ENCODE data around the gene OOEP.

The OOEP gene

DNA sequence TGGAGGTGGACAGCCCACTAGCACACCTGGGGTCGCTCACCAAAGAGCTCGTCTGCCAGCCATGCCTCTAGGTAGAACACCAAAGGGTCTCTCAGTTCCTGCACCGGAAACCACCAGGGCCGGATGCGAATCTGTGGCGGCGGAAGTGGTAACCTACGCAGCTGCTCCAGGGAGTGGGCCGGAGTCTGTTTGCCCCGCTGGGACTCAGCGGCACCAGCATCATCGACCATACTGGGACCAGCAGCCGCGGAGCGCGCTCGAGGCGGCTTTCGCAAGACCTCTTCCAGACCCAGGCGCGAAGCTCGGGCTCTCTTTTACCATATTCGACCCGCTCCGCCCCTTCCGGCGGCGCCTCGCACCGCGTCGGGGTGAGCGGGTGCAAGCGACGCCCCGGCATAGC, at the start of gene OOEP:
TSS of gene OOEP (minus strand) at position 335 of the 400 bp plus-strand sequence. CDS start at position 230, 105 bp downstream.
- no peak for TF ChIP-seq ZNF8 (CRISPR knock-in tag; IDR thresholded peaks at IDR 0.05)
- TF ChIP-seq TOX (CRISPR knock-in tag; IDR thresholded peaks at IDR 0.05; ENCODE audit: borderline replicate concordance): no peak
- TF ChIP-seq, protein P1, sequence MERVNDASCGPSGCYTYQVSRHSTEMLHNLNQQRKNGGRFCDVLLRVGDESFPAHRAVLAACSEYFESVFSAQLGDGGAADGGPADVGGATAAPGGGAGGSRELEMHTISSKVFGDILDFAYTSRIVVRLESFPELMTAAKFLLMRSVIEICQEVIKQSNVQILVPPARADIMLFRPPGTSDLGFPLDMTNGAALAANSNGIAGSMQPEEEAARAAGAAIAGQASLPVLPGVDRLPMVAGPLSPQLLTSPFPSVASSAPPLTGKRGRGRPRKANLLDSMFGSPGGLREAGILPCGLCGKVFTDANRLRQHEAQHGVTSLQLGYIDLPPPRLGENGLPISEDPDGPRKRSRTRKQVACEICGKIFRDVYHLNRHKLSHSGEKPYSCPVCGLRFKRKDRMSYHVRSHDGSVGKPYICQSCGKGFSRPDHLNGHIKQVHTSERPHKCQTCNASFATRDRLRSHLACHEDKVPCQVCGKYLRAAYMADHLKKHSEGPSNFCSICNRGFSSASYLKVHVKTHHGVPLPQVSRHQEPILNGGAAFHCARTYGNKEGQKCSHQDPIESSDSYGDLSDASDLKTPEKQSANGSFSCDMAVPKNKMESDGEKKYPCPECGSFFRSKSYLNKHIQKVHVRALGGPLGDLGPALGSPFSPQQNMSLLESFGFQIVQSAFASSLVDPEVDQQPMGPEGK (CRISPR knock-in tag; IDR thresholded peaks at IDR 0.05; ENCODE audit: borderline replicate concordance): no peak
- no peak for TF ChIP-seq ARNTL (CRISPR knock-in tag; IDR thresholded peaks at IDR 0.05; ENCODE audit: borderline replicate concordance, low read depth)
- TF ChIP-seq ISL1 (CRISPR knock-in tag; IDR thresholded peaks at IDR 0.05): no peak
- TF ChIP-seq ZNF565 (CRISPR knock-in tag; conservative IDR thresholded peaks at IDR 0.05; ENCODE audit: low read depth): no peak
- no peak for TF ChIP-seq OSR1 (CRISPR knock-in tag; IDR thresholded peaks at IDR 0.05)
- TF ChIP-seq ZNF70 (CRISPR knock-in tag; IDR thresholded peaks at IDR 0.05): no peak
- TF ChIP-seq TCF4 (CRISPR knock-in tag; IDR thresholded peaks at IDR 0.05; ENCODE audit: borderline replicate concordance): no peak
- no peak for TF ChIP-seq CSDC2 (CRISPR knock-in tag; IDR thresholded peaks at IDR 0.05)
- TF ChIP-seq ESRRG (CRISPR knock-in tag; IDR thresholded peaks at IDR 0.05): no peak
- TF ChIP-seq, protein P2, sequence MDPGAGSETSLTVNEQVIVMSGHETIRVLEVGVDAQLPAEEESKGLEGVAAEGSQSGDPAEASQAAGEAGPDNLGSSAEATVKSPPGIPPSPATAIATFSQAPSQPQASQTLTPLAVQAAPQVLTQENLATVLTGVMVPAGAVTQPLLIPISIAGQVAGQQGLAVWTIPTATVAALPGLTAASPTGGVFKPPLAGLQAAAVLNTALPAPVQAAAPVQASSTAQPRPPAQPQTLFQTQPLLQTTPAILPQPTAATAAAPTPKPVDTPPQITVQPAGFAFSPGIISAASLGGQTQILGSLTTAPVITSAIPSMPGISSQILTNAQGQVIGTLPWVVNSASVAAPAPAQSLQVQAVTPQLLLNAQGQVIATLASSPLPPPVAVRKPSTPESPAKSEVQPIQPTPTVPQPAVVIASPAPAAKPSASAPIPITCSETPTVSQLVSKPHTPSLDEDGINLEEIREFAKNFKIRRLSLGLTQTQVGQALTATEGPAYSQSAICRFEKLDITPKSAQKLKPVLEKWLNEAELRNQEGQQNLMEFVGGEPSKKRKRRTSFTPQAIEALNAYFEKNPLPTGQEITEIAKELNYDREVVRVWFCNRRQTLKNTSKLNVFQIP (CRISPR knock-in tag; IDR thresholded peaks at IDR 0.05; ENCODE audit: borderline replicate concordance, low read depth): no peak
- no peak for TF ChIP-seq SNAI2 (CRISPR knock-in tag; IDR thresholded peaks at IDR 0.05)
- TF ChIP-seq, protein P3, sequence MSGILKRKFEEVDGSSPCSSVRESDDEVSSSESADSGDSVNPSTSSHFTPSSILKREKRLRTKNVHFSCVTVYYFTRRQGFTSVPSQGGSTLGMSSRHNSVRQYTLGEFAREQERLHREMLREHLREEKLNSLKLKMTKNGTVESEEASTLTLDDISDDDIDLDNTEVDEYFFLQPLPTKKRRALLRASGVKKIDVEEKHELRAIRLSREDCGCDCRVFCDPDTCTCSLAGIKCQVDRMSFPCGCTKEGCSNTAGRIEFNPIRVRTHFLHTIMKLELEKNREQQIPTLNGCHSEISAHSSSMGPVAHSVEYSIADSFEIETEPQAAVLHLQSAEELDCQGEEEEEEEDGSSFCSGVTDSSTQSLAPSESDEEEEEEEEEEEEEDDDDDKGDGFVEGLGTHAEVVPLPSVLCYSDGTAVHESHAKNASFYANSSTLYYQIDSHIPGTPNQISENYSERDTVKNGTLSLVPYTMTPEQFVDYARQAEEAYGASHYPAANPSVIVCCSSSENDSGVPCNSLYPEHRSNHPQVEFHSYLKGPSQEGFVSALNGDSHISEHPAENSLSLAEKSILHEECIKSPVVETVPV (CRISPR knock-in tag; IDR thresholded peaks at IDR 0.05): no peak
- no peak for TF ChIP-seq PPARA (CRISPR knock-in tag; IDR thresholded peaks at IDR 0.05; ENCODE audit: borderline replicate concordance)
- no peak for TF ChIP-seq ZC3H10 (CRISPR knock-in tag; IDR thresholded peaks at IDR 0.05)
- TF ChIP-seq ZFP30 (CRISPR knock-in tag; IDR thresholded peaks at IDR 0.05): no peak
- TF ChIP-seq RARB (CRISPR knock-in tag; IDR thresholded peaks at IDR 0.05): no peak
- TF ChIP-seq, protein P4, sequence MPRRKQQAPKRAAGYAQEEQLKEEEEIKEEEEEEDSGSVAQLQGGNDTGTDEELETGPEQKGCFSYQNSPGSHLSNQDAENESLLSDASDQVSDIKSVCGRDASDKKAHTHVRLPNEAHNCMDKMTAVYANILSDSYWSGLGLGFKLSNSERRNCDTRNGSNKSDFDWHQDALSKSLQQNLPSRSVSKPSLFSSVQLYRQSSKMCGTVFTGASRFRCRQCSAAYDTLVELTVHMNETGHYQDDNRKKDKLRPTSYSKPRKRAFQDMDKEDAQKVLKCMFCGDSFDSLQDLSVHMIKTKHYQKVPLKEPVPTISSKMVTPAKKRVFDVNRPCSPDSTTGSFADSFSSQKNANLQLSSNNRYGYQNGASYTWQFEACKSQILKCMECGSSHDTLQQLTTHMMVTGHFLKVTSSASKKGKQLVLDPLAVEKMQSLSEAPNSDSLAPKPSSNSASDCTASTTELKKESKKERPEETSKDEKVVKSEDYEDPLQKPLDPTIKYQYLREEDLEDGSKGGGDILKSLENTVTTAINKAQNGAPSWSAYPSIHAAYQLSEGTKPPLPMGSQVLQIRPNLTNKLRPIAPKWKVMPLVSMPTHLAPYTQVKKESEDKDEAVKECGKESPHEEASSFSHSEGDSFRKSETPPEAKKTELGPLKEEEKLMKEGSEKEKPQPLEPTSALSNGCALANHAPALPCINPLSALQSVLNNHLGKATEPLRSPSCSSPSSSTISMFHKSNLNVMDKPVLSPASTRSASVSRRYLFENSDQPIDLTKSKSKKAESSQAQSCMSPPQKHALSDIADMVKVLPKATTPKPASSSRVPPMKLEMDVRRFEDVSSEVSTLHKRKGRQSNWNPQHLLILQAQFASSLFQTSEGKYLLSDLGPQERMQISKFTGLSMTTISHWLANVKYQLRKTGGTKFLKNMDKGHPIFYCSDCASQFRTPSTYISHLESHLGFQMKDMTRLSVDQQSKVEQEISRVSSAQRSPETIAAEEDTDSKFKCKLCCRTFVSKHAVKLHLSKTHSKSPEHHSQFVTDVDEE (CRISPR knock-in tag; IDR thresholded peaks at IDR 0.05): no peak
- no peak for ATAC-seq

DNA sequence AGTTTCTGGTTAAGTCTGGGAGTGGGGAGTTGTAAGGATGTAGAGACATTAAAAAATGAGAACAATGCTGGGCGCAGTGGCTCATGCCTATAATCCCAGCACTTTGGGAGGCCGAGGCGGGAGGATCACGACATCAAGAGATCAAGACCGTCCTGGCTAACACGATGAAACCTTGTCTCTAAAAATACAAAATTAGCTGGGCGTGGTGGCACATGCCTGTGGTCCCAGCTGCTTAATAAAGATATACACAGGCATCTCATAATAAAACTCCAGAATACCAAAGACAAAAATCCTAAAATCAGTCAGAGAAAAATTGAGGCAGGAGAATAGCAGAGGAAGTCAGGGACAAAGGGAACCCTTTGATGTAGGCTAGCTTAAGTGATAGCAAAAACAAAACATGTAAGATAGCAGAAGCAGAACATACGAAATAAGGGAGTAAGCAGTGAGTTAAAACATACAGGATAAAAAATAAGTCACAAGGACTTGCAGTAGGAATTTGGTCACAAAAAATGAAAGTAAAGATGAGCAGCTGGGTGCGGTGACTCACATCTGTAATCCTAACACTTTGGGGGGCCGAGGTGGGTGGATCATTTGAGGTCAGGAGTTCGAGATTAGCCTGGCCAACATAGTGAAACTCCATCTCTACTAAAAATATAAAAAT, 48.5 kb upstream of the OOEP start:
- no peak for ATAC-seq
- no peak for TF ChIP-seq TCF4 (CRISPR knock-in tag; IDR thresholded peaks at IDR 0.05; ENCODE audit: borderline replicate concordance)
- TF ChIP-seq BACH2 (CRISPR knock-in tag; IDR thresholded peaks at IDR 0.05; ENCODE audit: borderline replicate concordance): no peak
- TF ChIP-seq, protein P3 (CRISPR knock-in tag; IDR thresholded peaks at IDR 0.05): no peak
- no peak for TF ChIP-seq ZNF70 (CRISPR knock-in tag; IDR thresholded peaks at IDR 0.05)
- no peak for TF ChIP-seq TOX (CRISPR knock-in tag; IDR thresholded peaks at IDR 0.05; ENCODE audit: borderline replicate concordance)
- TF ChIP-seq, protein P1 (CRISPR knock-in tag; IDR thresholded peaks at IDR 0.05; ENCODE audit: borderline replicate concordance): no peak
- TF ChIP-seq, protein P2 (CRISPR knock-in tag; IDR thresholded peaks at IDR 0.05; ENCODE audit: borderline replicate concordance, low read depth): no peak
- no peak for TF ChIP-seq ARNTL (CRISPR knock-in tag; IDR thresholded peaks at IDR 0.05; ENCODE audit: borderline replicate concordance, low read depth)
- TF ChIP-seq ISL1 (CRISPR knock-in tag; IDR thresholded peaks at IDR 0.05): no peak
- no peak for TF ChIP-seq ESRRG (CRISPR knock-in tag; IDR thresholded peaks at IDR 0.05)
- TF ChIP-seq ZNF8 (CRISPR knock-in tag; IDR thresholded peaks at IDR 0.05): no peak
- no peak for TF ChIP-seq CSDC2 (CRISPR knock-in tag; IDR thresholded peaks at IDR 0.05)
- TF ChIP-seq, protein P5, sequence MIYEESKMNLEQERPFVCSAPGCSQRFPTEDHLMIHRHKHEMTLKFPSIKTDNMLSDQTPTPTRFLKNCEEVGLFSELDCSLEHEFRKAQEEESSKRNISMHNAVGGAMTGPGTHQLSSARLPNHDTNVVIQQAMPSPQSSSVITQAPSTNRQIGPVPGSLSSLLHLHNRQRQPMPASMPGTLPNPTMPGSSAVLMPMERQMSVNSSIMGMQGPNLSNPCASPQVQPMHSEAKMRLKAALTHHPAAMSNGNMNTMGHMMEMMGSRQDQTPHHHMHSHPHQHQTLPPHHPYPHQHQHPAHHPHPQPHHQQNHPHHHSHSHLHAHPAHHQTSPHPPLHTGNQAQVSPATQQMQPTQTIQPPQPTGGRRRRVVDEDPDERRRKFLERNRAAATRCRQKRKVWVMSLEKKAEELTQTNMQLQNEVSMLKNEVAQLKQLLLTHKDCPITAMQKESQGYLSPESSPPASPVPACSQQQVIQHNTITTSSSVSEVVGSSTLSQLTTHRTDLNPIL (CRISPR knock-in tag; IDR thresholded peaks at IDR 0.05; ENCODE audit: low read depth): no peak
- no peak for TF ChIP-seq ZFP30 (CRISPR knock-in tag; IDR thresholded peaks at IDR 0.05)

Measured in SK-N-SH treated with all-trans-retinoic acid at 6 μM for 48 hours (cell line).